T-helper 1 cell (primary cell): ENCODE measurements around the gene MAGI1.
"Not testable (repeated sequence)": the region's sequence is repeated elsewhere in the genome, so short reads cannot be mapped to it uniquely, and the experiment has no call there.

Experiments
- DNase-seq, 5 donors: peaks; one replicate each; pipeline ENCODE4 v3.0.0-alpha.2; 2012 to 2020
- total RNA-seq, 4 donors: gene quantifications; one replicate each; lab custom pipeline; 2026; lab: John Stamatoyannopoulos, UW

Gene MAGI1
- total RNA-seq = 0 to 0.62 (median 0.39) reads per million in 4 donors

DNA sequence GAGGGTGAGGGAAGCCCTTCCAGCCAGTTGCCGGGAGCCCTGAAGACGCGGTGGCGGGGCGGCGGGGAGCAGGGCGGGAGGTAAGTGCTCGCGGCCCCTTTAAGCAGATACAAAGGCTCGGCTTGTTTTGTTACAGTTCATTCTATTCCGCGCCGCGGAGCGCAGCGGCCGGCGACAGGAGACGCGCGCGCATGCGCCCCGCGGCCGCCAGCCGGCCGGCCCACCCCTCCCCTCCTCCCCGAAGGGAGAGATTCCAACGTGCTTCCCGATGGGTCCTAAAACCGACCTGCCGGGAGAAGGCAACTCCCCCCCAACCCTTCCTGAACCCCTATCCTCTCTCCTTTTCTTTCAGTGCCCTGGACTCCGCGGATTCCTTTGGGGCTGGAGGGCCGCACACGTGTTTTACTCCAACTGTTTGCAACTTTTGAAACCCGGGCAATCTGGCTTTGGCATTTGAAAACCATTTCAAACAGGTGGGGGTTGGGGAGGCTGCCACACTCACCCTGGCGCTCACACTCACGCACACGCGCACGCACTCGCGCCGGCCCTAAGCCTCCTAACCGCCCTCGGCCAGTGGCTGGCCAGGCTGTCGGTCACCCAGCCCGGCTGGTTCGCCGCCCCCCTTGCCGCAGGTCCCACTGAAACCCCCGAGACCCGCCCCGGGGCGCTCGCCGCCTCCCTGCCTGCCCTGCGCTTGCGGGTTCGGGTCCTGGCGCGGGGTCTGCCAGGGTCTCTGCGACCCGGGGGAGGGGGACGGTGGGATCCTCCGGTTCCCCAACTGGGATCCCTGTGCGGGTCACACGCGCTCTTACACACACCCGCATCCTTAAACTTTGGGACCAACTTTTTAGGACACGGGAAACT is at the start of gene MAGI1:
MAGI1 (minus strand) TSS at position 193 of the 864 bp plus-strand sequence. CDS start 610 bp downstream, outside the sequence.
- DNase-seq = peak in 1 of 5 donors; percentile 54

DNA sequence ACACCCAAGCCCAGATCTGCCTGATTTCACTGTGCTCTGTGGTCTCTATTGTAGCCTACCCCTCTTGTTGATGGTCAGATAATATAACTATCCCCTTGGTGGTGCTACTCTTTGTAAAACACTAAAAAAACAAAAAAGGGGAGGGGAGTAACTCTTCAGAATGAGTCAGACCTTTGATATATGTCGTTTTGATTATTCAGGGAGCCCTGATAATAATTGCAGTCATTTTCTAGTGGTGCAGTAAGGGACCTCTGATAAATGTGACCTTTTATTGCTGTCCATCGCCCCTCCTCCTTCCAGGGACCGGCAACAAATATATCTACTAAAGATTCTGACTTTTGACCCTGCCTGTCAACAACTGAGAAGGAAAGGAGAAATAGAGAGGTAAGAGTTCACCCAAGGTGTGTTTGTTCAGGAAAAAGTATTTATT is 45.1 kb upstream of the MAGI1 start:
- DNase-seq = no peak

DNA sequence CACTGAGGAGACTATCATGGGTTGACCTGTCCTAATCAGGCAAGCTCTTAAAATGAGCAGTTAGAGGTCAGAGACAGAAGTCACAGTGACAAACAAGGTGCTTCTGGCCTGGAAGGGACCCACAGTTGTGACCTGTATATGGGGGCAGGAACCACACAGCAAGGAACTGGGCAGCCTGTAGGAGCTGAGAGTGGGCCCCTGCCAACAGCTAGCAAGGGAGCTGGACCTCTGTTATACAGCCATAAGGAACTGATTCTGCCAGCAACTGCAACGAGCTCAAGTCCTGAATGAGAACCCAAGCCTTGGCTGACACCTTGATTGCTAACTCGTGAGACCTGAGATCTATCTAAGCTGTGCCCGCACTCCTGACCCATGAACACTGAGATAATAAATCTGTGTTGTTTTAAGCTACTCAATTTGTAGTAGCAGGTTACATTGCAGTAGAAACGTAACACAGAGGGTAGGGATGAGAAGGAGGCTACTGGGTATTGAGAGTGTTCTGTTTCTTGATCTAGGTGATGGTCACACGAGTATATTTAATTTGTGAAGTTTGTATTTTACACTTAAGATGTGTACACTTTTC is 44.5 kb upstream of the MAGI1 start:
- no peak for DNase-seq

DNA sequence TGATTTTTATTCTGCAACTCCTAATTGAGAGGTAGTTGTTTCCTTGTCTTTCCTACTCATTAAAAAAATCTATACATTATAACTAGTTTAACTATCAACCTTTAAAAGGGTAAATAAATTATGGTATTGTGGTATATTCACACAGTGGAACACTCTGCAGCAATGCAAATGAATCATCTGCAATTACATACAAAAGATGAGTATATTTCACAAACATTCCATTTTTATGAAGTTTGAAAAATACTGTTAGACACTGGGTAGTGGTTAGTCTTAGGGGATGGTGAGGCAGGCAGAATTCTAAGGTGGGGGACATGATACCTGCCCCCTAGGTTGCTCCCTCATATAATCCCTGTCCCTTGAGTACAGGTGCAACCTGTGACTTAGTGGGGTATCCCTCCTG is 44.0 kb upstream of the MAGI1 start:
- DNase-seq = no peak

DNA sequence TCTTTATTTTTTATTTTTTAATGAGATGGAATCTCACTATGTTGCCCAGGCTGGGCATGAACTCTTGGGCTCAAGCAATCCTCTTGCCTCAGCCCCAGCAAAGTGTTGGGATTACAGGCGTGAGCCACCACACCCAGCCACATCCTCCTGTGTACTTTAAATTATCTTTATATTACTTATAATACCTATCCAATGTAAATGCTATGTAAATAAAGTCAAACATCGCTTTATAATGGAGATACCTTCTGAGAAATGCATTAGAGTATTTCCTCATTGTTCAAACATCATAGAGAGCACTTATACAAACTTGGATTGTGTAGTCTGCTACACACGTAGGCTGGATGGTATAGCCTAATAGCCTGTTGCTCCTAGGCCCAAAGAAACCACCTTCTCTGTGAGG is 41.4 kb upstream of the MAGI1 start:
- no peak for DNase-seq

DNA sequence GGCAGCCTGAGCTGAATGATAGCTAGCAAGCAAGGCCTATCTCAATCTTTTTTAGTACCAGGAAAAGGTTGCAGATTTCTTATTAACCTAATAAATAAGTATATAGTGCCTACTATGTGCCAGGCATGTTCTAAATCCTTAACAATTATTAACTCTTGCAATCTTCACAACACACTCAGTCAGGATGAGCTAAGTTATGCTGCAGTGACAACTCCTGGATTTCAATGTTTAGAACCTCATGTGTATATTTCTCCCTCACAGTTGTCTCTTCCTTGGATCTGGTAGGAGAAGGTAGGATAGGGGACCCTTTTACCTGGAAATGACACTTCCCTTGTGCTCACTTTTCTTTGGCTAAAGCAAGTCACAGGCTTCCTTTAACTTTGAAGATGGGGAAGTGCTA is 39.3 kb upstream of the MAGI1 start:
- DNase-seq = no peak

DNA sequence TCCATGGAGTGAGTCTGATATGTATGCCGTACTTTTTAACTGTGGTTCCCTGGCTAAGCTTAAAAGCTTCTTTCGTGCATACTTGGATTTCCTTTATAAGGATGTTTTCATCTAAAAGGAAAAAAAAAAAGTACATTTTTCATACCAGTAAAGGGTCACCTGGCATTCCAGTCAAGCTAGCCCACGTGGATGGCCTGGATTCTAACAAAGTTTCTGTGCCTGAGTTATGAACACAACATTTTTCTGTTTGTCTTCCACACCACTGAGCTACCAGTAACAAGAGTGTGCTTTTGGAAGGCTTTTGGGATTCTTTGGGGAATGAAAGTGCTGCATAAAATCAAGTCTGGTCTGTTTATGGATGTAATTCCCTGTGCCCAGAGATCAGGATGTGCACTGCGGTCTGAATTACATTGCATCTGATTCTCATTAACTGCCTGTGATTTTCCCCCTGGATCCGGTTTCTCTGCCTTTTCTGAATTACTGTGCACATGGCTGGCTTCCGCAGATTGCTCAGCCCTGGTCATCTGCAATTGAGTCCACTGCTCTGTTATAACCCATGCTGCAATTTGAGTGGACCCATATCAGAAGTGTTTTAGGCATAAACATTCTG is 38.2 kb upstream of the MAGI1 start:
- no peak for DNase-seq

DNA sequence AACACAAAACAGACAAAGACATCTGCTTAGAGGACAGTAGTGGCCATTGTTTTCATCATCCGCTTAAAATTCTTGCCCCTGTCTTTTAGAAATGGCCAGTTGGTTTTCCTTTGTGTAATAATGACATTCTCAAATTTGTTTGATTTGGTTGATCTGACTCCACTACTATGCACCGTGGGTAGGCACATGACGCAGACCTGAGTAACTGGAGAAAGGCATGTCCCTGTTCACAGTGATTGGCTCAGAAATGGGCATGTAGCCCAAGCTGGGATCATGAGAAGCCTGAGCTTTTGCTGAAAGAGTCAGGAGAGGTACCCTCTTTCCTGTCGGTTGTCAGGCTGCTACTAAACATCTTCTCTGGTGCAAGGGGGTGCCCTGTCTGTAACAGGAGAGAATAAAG is 36.6 kb upstream of the MAGI1 start:
- no peak for DNase-seq

DNA sequence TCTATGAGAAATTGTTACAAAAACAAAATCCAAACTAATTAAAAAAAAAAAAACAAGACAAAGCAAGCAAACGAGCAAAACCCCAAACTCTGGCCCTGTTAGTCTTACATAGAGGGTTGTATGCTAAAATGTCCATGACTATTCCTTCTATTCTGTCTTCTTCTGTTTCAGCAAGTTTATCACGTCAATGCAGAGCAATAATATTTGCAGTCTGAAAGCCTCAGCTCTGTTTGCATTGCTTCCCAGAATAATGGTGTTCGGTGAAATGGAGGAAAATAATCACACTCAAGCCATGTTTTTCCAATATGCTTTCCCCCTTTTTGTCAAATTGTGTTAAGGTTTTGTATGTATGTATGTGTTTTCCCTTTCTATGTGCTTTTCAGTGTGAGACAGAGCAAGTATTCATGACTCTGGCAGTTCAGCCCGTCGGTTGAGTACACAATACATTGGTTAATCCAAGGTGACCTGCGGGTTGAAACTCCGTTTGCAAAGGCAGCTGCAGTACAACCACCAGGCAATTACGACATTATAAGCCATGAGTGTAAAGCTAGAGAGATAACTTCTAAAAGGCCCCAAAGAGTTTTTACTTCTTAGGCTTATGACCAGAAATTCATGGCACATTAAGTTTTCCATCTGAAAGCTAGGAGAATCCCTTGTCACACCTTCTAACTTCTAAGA is 34.9 kb upstream of the MAGI1 start:
- no peak for DNase-seq

DNA sequence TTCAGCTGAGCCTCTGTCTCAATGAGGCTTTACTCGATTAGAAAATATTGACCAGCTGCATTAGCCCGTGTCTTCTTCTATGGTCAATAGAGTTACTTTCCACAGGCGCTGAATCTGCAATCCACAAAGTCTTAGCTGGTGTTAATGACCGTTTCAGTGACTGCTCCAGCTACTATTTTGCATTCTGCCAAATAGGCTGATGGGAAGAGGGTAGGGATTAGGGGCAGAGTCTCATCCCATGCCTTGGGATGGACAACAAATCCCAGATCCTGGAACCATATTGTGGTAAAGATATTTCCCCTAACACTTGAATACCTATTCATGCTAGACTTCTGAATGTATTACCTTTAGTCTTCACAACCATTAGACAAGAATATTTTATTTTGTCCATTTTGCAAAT is 29.5 kb upstream of the MAGI1 start:
- no peak for DNase-seq

DNA sequence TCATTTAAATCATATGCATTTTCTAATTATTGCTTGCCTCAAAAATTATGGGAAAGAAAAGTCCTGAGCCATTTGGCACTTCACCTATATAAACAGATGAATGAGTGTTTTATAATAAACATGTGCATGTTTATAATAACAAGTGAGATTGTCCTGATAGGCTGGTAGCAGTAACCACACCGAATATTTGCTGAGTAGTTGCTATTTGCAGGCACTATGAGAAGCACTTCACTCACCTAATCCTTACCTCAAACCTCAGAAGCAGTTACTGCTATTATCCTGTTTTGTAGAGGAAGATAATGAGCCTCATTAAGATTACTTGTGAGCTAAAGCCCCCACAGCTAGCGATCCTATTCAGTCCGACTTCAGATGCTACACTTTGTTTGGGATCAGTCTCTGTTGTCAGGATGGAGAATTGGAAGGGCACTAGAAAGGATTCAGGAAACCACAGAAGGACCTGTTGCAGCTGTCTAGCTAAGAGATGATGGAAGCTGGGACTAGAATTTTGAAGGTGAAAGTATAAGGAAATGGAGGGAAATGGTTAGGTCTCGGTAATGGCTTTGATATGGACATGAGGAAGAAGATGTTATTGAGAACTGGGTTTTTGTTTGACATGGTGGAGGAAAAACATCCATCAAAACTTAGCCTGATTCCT is 28.4 kb upstream of the MAGI1 start:
- no peak for DNase-seq

DNA sequence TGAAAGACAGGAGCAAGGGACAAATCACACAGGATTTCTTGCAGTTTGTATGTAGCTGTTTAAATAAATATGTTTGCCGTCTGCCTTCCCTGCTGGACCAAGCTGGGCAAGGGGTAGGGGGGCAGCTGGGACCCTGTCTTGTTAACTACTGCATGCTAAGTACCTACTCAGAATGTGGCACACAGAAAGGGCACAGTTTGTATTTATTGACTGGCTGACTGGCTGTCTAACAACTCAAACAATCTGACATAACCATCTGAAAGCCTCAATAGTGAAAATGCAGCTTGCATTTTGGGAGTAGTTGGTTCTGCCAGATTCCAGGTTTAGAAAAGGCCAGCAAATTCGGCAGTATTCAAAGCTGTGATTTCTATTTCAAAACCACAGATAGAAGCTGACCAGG is 16.6 kb upstream of the MAGI1 start:
- DNase-seq = no peak

DNA sequence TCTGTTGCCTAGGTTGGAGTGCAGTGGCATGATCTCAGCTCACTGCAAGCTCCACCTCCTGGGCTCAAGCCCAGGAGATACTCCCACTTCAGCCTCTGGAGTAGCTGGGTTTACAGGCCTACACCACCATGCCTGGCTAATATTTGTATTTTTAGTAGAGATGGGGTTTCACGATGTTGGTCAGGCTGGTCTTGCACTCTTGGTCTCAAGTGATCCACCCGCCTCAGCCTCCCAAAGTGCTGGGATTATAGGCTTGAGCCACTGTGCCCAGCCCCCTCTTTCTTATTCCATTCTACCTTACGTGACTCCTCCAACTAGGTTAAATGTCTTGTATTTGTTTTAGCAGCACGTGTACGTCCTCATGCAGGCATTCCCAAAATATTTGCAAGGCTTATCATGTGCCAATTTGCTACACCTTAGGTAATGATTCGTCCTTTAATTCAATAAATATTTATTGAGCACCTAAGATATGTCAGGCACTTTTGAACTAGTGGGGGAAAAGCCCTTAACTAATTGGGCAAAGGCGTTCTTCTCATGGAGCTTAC is 14.9 kb upstream of the MAGI1 start:
- DNase-seq = no peak

DNA sequence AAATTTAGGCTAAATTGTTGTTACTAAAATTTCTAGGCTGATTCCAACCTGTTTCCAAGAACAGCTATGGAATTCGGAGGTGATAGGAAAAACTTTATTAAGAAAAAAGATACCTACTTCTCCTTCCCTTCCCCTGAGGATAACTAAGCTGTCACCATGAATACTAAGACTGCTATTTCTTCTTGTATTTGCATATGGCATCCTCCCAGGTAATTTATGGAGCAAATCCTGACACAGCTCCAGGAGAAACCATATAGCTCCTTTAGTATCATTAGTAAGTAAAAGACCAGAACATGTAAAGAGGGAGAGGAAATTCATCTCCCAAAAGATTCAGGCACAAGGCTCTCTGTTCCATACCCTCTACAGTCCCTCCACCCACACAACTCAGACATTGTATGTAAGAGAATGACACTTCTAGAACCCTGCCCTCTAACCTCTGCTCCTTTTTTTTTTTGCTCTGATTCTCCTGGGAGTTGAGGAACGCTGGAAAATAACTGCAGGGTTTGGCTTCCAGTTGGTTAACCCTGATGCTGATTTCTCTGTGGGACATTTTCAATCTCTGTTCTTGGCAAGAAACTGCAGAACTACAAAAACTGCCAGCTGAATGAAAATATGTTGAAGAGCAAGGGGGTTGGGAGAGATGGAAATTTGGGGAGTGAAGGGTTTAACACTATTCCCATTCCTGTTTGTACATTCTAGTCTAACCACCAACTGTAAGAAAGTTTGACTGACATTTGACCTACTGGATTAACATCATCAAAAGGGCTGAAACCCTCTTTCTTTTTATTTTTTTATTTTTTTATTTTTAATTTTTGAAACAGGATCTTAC is 14.2 kb upstream of the MAGI1 start:
- DNase-seq = no peak

DNA sequence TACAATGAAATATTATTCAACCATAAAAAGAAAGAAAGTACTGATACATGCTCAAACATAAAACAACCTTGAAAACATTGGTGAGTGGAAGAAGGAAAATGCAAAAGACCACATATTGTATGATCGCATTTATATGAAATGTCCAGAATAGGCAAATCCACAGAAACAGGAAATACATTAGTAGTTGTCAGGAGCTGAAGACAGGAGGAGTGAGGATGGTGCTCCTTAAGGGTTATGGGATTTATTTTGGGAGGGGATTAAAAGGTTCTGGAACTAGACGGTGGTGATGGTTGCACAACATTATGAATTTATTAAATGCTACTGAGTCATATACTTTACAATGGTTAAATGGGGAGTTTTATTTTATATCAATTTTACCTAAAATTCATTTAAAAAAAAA is 12.1 kb upstream of the MAGI1 start:
- DNase-seq = no peak

DNA sequence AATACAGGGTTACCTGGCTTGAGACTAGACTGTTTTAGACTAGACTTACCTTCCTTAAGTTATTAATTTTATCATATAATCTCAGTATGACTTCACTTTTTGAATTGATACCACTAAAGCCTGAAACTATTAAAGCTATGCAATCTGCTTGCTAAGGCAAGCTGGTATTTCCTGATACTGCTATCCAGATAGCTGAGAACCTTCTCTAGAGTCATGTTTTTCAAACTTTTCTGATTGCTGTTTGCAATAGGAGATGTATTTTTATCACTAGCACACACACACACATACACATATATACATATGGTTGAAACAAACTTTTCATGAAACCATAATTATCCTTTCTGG is 9.3 kb upstream of the MAGI1 start:
- DNase-seq = no peak

DNA sequence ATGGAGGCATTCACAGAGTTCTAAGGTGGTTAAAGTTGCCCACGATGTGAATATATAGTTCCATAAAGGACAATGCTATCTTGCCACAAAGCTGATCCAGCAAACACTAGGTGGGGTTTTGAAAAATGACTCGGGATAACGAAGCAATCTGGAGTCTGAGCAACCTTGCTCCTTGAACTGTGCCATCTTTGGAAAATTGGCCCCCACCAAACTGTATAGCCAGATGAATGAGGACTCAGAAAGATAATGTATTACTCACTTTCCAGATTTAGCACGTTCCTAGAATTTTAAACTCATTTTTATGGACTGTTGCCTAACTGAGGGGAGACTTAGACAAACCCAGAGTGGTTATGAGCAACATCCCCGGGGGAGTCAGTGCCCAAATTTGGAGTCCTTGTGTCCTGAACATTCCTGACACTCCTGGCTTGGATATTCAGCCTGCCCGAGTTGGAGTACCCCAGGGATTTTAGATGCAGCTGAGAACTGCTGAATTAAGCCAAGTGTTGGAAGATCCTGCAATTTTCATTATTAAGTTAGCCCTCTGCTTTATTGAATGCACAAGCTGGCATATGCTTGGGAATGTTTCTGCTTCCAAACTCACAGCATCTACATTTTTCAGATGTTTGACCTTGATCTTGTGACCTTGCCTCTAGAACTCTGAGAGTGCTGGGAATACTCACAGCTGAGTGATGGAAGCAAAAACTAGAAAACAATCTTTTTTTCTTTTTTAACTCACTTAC is 8.8 kb upstream of the MAGI1 start:
- no peak for DNase-seq

DNA sequence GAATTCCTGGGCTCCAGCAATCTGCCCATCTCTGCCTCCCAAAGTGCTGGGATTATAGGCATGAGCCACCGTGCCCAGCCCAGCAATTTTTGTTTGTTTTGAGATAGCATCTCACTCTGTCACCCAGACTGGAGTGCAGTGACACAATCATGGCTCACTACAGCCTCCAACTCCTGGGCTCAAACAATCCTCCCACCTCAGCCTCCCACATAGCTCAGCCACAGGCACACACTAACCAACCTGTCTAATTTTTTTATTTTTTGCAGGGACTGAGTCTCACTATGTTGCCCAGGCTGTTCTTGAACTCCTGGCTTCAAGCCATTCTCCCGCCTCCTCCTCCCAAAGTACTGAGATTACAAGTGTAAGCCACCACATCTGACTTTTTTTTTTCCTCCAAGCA is 7.6 kb upstream of the MAGI1 start:
- DNase-seq = not testable (repeated sequence)

DNA sequence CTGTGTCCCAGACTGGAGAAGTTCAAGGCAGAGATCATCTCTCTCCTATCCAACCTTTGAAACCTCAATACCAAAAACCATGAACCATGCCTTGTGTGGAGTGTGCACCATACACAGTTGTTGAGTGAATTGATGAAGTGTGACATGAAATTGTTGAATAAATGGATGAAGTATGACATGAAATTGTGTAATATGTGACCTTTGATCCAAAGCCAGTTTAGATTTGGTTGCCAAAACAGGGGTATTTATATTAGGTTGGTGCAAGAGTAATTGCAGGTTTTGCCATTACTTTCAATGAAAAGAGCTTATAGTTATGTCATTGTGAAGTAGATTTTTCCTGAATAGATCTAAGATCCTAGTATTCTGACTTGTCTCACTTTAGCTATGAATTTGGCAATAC is 3.1 kb upstream of the MAGI1 start:
- DNase-seq = no peak

DNA sequence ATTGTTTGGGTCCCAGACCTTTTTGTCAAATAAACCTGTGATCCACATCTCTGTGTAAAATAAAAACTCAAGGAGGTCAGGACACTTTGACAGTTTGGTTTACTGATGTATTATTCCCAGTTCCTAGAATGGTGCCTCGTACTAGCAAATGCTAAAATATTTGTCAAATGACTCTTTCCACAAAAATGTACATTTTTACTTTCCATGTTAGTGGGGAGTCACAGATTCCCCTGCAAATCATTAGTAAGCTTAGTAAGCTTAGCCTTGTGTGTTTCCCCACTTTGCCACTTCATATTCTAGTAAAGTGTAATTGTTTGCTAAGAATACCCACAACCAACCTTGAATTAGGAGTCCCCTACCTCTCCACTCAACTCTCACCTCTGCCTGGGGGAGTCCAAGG is 2.4 kb upstream of the MAGI1 start:
- no peak for DNase-seq

DNA sequence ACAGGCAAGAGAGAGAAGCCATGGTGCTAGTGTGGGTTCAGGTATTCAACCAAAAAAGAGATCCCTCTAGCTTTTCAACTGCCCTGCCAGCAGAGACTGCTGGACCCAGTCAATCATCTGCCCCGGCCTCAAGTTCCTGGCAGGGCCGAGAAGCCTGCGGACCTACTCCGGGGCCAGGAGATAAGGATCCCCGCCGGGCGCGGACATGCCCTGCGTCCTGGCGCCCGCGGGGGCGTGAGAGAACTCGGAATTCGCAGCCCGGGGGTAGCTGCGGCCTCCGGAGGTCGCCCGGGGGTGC is 821 bp upstream of the MAGI1 start:
- DNase-seq = no peak
